HG03520 (cell line): ENCODE data around the gene SHBG.

Source experiments
- ATAC-seq: cut with Tn5 transposase; IDR thresholded peaks from one replicate; pipeline ENCODE4 v1.9.1; 2021; ENCODE audit warnings: mild to moderate bottlenecking, moderate library complexity; ENCODE audit not compliant: unreplicated experiment

Gene SHBG

GRCh38 chr17:7646457-7646856 is 16.5 kb downstream of the SHBG start:
- no peak for ATAC-seq

- ATAC-seq: no peak
Measured at GRCh38 chr17:7647018-7647417, 17.1 kb downstream of the SHBG start.

GRCh38 chr17:7650509-7651096 is 20.7 kb downstream of the SHBG start, which contains the start of gene ATP1B2:
ATP1B2 (plus strand) TSS chr17:7650926; CDS start chr17:7651519, 593 bp downstream.
- ATAC-seq: no peak

- ATAC-seq: no peak
Measured at GRCh38 chr17:7651097-7651664, 21.2 kb downstream of the SHBG start.

DNA sequence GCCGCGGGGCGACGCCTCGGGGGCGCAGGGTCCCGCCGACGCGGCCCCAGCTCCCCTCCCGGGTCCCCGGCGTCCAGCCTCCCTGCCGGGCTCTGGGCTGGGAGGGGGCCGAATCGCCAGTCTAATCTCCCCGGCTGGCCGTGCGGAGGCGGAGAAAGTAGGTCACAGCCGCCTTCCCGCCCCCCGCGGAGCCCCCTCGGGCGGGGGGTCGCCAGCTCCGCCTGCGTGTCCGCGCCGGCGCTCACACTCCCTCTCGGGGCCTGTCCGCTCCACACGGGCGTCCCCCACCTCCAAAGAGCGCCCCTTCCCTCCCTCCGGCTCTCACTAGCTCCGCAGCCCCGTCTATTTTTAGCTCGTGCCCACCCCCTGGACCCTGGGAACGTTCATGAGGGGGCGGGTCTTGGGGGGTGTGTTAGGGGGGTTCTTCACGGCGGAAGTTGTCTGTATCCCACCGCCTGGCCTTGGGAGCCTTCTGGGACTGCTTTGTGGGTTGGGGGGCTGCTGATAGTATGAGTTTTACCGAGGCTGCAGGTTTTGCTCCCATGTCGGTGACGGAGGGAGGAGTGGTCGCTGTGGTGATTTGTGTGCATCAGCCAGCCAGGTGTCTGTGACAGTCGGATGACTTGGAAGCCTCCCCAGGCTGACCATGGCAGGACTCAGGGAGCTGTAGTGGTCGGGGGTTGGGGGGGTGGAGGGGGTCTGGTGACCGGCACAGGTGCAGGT is 21.9 kb downstream of the SHBG start:
- ATAC-seq: no peak

DNA sequence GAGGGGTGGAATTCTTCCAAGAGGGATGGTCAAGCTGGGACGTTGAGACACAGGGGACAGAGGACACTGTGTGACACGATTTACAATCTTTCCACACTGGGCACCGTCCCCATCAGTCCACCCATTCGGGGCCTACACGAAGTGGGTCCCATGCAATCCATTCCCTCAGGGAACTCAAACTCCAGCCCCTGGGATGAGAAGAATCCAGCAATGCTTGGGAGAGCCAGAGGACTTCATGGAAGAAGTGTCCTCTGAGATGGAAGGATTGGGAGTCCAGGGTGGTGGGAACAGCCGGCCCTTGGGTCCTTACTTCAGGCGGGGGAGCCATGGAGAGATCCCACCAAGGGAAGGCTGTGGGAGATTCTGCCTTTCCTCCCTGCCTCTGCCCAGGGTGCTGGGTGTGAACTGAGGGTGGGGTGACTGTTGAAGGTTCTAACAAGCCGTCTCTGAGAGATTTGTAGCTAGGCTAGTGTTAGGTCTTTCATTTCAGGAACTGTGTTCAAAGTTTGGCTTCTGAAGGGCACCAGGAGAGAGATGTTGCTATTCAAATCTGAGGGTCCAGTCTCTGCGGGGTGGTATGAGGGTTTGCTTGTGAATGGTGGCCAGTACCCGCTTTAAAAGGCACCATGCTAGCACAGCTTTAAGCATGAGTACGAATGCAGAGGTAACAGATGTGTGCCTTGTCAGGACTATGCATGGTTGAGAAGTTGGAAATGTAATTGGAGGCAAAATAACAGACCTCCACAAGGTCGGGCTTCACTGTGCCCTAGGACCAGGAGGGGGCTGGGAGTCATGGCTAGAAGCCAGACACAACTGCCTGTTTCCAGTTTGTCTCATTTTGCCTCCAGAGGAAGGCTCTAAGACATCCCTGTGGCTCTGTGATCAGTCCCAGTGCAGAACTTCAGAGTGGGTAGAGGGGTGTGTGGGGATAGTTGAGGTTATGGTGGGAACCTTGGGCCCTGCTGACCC is 22.7 kb downstream of the SHBG start:
- ATAC-seq: no peak

DNA sequence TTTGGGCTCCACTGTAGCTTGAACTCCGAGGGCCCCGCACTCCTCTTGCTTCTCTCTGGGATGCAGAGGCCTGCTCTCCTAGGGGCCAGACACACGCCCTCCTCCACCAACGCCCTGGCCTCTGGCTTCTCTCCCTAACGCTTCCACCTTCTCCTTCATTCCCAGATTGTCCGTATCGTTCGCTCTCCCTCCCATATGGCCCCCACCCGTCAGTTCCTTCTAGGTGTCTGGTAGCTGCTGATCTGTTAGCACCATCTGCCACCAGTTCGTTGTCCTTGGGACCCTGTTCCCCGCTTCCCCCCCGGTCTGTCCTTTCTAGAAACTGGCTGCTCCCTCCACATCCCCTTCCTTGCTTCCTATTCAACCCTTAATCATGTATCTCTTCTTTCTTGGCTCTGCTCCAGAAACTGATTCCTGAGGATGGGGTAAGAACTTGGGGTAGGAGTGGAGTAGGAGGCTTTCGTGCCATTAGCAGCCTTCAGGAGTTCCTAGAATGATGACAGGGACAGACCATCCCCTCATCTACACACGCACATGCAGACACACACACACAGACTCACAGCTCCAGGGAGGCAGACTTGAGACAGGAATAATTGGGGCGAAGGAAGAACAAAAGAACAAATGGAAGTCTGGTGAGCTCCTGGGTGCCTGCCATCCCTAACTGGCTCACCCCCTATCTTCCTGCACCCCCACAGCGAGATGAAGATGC is 25.1 kb downstream of the SHBG start:
- no peak for ATAC-seq

- no peak for ATAC-seq
Measured at GRCh38 chr17:7655541-7655840, 25.6 kb downstream of the SHBG start.

DNA sequence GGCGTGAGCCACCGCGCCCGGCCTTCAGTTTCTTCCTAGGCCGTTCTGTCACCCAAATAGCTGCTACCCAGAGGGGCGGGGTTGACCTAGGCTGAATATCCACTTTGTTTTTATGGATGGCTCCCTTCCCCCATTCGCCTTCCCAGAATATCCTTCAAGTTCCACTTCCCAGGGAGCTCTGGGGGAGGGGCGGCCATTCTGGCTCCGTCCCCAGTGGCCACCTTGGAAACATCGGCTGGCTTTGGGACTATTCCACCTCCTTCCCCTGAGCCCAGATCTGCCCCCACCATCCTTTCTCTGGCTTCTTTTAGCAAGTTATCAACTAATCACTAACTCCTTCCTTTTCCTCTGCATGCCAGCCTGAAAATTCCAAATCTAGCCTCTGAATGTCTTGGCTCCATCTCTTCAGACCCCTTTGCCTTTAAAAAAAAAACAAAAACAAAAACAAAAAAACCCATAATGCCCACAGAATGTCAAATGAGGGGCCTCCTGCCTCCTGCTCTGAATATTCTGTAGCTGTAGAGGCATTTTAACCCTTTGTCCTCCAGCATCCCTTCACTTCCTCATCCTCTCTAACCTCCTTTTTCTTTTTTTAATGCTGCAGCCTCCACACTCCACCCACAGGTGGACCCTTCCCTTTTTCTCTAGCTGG is 27.1 kb downstream of the SHBG start:
- no peak for ATAC-seq

DNA sequence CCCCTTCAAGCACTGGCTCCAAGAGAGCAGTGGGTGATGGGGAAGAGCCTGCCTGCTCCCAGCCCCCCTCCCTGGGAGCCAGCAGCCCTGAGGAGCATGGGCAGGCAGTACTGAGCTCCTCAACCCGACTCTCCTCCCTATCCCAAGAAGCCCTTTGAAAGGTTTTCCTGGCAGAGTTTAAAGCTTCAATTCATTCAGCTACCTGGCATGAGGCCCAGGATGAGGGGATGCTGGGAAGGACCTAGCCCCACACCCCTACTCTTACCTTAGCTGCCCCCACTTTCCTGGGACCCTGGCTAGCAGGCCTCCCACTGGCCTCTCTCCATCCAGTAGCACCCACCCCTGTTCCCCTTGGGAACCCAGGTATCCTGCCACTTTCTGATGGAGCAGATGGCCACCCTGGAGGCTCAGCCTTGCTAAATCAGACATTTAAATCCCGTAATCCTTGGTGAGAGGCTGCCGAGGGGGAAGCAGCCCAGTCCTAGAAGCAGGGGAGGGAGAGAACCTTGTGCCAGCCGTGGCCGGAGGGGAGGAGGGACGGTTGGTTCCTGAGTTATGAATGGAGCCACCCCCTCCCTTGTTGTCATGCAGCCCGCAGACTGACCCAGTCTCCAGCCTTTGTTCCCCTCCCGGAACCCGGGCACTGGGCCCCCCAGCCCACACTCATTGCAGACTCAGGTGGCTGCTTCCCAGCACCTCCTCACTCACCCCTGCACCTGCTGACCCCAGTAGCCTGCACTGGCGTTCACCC is 37.9 kb downstream of the SHBG start:
- no peak for ATAC-seq

DNA sequence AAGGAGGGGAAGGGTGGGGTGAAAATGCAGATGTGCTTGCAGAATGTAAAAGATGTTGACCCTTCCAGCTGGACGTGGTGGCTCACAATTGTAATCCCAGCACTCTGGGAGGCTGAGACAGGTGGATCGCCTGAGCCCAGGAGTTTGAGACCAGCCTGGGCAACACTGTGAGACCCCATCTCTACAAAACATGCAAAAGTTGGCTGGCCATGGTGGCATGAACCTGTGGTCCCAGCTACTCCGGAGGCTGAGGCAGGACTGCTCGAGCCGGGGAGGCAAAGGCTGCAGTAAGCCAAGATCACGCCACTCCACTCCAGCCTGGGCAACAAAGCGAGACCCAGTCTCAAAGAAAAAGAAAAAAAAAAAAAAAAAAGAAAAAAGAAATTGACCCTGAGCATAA is 38.5 kb downstream of the SHBG start:
- ATAC-seq: no peak

DNA sequence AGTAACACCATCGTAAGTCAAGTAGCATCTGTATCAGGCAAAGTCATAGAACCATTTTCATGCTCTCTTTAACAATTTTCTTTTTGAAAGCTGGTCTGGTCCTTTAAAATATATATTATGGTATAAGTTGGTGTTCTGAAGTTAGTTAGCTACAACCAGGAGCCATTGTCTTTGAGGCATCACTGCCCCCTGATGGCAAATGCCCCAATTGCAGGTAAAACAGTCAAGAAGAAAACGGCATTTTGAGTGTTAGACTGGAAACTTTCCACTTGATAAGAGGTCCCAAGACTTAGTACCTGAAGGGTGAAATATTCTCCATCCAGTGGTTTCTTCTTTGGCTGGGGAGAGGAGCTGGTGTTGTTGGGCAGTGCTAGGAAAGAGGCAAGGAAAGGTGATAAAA is 43.3 kb downstream of the SHBG start:
- no peak for ATAC-seq

- no peak for ATAC-seq
Measured at GRCh38 chr17:7674934-7675333, 45.0 kb downstream of the SHBG start.

- ATAC-seq: no peak
Measured at GRCh38 chr17:7676533-7676932, 46.6 kb downstream of the SHBG start.

- no peak for ATAC-seq
Measured at GRCh38 chr17:7677388-7678067, 47.6 kb downstream of the SHBG start.
